ENCODE data around the gene ANKRD35. TPM values are rescaled to one million over a fixed set of nuclear protein-coding genes. Genes with fewer than 3 reads are reported as not detected.
A peak's percentile ranks its signal among the peaks of the same experiment; 100 is the strongest.

Gene ANKRD35
- total RNA-seq, 1 donor from 2014 or later: 0.77 TPM

GRCh38 chr1:145874646-145875045 is 11.0 kb downstream of the ANKRD35 start:
- Histone ChIP-seq H3K4me1 (peaks cover 20% of the 10 kb centered on the region), H3K27me3 (ENCODE audit: low read depth) (no peaks in the 10 kb centered on the region), H3K27ac (replicated peaks) (no peak overlapping the region), H3K9me3 (replicated peaks) (no peaks in the 10 kb centered on the region), H3K36me3 (no peaks in the 10 kb centered on the region), H3K4me3 (no peak overlapping the region)
- intact Hi-C loops (cut with micrococcal nuclease): no loop called here
- DNase-seq: no peak
- TF ChIP-seq CTCF (IDR thresholded peaks at IDR 0.05; ENCODE audit: borderline replicate concordance): no peak

- intact Hi-C loops (cut with micrococcal nuclease): no loop called here
- Histone ChIP-seq H3K27me3 (ENCODE audit: low read depth) (no peaks in the 10 kb centered on the region), H3K36me3 (no peaks in the 10 kb centered on the region), H3K4me1 (peaks cover 20% of the 10 kb centered on the region), H3K9me3 (replicated peaks) (no peaks in the 10 kb centered on the region), H3K4me3 (peak overlapping the region; percentile 68), H3K27ac (replicated peaks) (peak overlapping the region; percentile 79)
- no peak for TF ChIP-seq CTCF (IDR thresholded peaks at IDR 0.05; ENCODE audit: borderline replicate concordance)
- peak; percentile 66 for DNase-seq
These were observed 13.4 kb downstream of the ANKRD35 start for GRCh38 chr1:145871994-145872924.

- H3K9me3 ChIP-seq (replicated peaks): no peaks in the 10 kb centered on the region
- H3K27ac ChIP-seq (replicated peaks): no peak overlapping the region
- TF ChIP-seq CTCF (IDR thresholded peaks at IDR 0.05; ENCODE audit: borderline replicate concordance): no peak
- DNase-seq: no peak
- H3K4me1 ChIP-seq: peaks cover 19% of the 10 kb centered on the region
- H3K27me3 ChIP-seq (ENCODE audit: low read depth): no peaks in the 10 kb centered on the region
- no peaks in the 10 kb centered on the region for H3K36me3 ChIP-seq
- intact Hi-C loops (cut with micrococcal nuclease): no loop called here
- no peak overlapping the region for H3K4me3 ChIP-seq
These were observed 17.4 kb downstream of the ANKRD35 start for GRCh38 chr1:145868232-145868631.

- intact Hi-C loops (cut with micrococcal nuclease): no loop called here
- Histone ChIP-seq H3K4me3 (no peak overlapping the region), H3K27me3 (ENCODE audit: low read depth) (no peaks in the 10 kb centered on the region), H3K9me3 (replicated peaks) (no peaks in the 10 kb centered on the region), H3K36me3 (no peaks in the 10 kb centered on the region), H3K27ac (replicated peaks) (no peak overlapping the region), H3K4me1 (peaks cover 15% of the 10 kb centered on the region)
- TF ChIP-seq CTCF (IDR thresholded peaks at IDR 0.05; ENCODE audit: borderline replicate concordance): no peak
- DNase-seq: no peak
These were observed 22.2 kb downstream of the ANKRD35 start for GRCh38 chr1:145863282-145864018.

GRCh38 chr1:145859491-145860023 is 26.1 kb downstream of the ANKRD35 start:
- DNase-seq: peak; percentile 94
- TF ChIP-seq CTCF (IDR thresholded peaks at IDR 0.05; ENCODE audit: borderline replicate concordance): peak; percentile 35
- Histone ChIP-seq H3K4me3 (peak overlapping the region; percentile 89), H3K27ac (replicated peaks) (peak overlapping the region; percentile 94), H3K27me3 (ENCODE audit: low read depth) (no peaks in the 10 kb centered on the region), H3K4me1 (peaks cover 32% of the 10 kb centered on the region), H3K9me3 (replicated peaks) (no peaks in the 10 kb centered on the region), H3K36me3 (peaks cover 24% of the 10 kb centered on the region)
- intact Hi-C loops (cut with micrococcal nuclease): loop anchor here (10.0 kb wide), 2 partner anchors 55 to 105 kb away; partner anchors contain the start of genes ANKRD34A, ITGA10, PEX11B and POLR3GL
